ENCODE data around the gene SLC45A1. TPM values are rescaled to one million over a fixed set of nuclear protein-coding genes. Genes with fewer than 3 reads are reported as not detected.
A peak's percentile ranks its signal among the peaks of the same experiment; 100 is the strongest.

Gene SLC45A1
- total and polyA plus RNA-seq, 9 of the 15 experiments (the other 6 are each of a cell fraction or from before 2014, with no cell fraction given) = not detected

- BruUV-seq (replicated peaks) = no TSS peak
Observed at GRCh38 chr1:8330271-8331125, 12.6 kb downstream of the SLC45A1 start.

GRCh38 chr1:8332806-8333205, 14.9 kb downstream of the SLC45A1 start:
- Histone ChIP-seq H3K36me3 (ENCODE audit: control insufficient read depth, insufficient read depth, low read length) (no peaks in the 10 kb centered on the region), H3K9me3 (replicated peaks; ENCODE audit: control insufficient read depth, insufficient read depth, low read depth, low read length) (no peaks in the 10 kb centered on the region), H2AFZ (ENCODE audit: low read depth, low read length) (no peak overlapping the region), H3K27me3 (ENCODE audit: control insufficient read depth in 2 of 2, insufficient read depth in 2 of 2, low read length in 2 of 2) (peaks cover 64 to 93% of the 10 kb centered on the region in 2 experiments), H3K4me2 (ENCODE audit: insufficient read depth, low read length) (no peak overlapping the region), H3K27ac (ENCODE audit: extremely low read depth, low read depth, low read length) (no peak overlapping the region), H3K4me1 (replicated peaks in 1 of 2; ENCODE audit: control insufficient read depth in 2 of 2, insufficient read depth in 2 of 2, low read length in 2 of 2) (peaks cover 0 to 19% of the 10 kb centered on the region in 2 experiments; a peak in 1 of 5 replicates), H3K9ac (ENCODE audit: insufficient read depth in 1 of 2, low read depth in 2 of 2, low read length in 2 of 2) (no peak overlapping the region; a peak in 1 of 4 replicates), H4K20me1 (replicated peaks; ENCODE audit: control insufficient read depth, insufficient read depth, low read length) (peaks cover 8% of the 10 kb centered on the region), H3K9me1 (ENCODE audit: control insufficient read depth, insufficient read depth, low read length) (no peaks in the 10 kb centered on the region), H3K79me2 (ENCODE audit: control insufficient read depth, insufficient read depth, low read length) (no peaks in the 10 kb centered on the region), H3K4me3 (no peak overlapping the region)
- FAIRE-seq (no peak), ATAC-seq (no peak), DNase-seq (ENCODE audit: extremely low read depth in 1 of 4, low spot score in 3 of 4) (no peak)
- no TSS peak for BruUV-seq (replicated peaks)
- intact Hi-C loops (cut with micrococcal nuclease) (no loop called here), in situ Hi-C loops (cut with MboI) (no loop called here)
- TF ChIP-seq TSC22D4 (tag; IDR thresholded peaks at IDR 0.05) (no peak), CXXC5 (CRISPR knock-in tag; IDR thresholded peaks at IDR 0.05) (no peak), ZSCAN32 (CRISPR knock-in tag; IDR thresholded peaks at IDR 0.05) (no peak), RHOXF2B (CRISPR knock-in tag; conservative IDR thresholded peaks at IDR 0.05) (no peak), CGGBP1 (CRISPR knock-in tag; IDR thresholded peaks at IDR 0.05) (no peak)
- ChIA-PET POLR2A (interaction anchor here (0.6 kb wide), 1 partner anchor 429 kb away, joined by 3 read pairs; no protein-coding TSS in a partner anchor), CTCF (ENCODE audit: low intra/inter-chr PET ratio) (interaction anchor here (0.7 kb wide), 1 partner anchor 663 kb away, joined by 6 read pairs; no protein-coding TSS in a partner anchor)
- 12% methylated on average over 16 of the region's 16 CpGs for WGBS (ENCODE audit: insufficient coverage, low coverage, missing lambda C conversion rate)

More at GRCh38 chr1:8330271-8331125, 12.6 kb downstream of the SLC45A1 start:
- H3K9me1 ChIP-seq (ENCODE audit: control insufficient read depth, insufficient read depth, low read length) = no peaks in the 10 kb centered on the region
- no peaks in the 10 kb centered on the region for H3K36me3 ChIP-seq (ENCODE audit: control insufficient read depth, insufficient read depth, low read length)
- no peak overlapping the region for H3K9ac ChIP-seq (ENCODE audit: insufficient read depth in 1 of 2, low read depth in 2 of 2, low read length in 2 of 2)
- peaks cover 68 to 94% of the 10 kb centered on the region in 2 experiments for H3K27me3 ChIP-seq (ENCODE audit: control insufficient read depth in 2 of 2, insufficient read depth in 2 of 2, low read length in 2 of 2)
- in situ Hi-C loops (cut with MboI) = no loop called here
- FAIRE-seq = no peak
- intact Hi-C loops (cut with micrococcal nuclease) = no loop called here
- POLR2A ChIA-PET = interaction anchor here (0.5 to 0.7 kb wide), 3 partner anchors 9 to 113 kb away, joined by 3 to 4 read pairs (median 3); no protein-coding TSS in a partner anchor
- H3K4me3 ChIP-seq = no peak overlapping the region
- no peak overlapping the region for H3K27ac ChIP-seq (ENCODE audit: extremely low read depth, low read depth, low read length)
- H3K9me3 ChIP-seq (replicated peaks; ENCODE audit: control insufficient read depth, insufficient read depth, low read depth, low read length) = no peaks in the 10 kb centered on the region
- no peak overlapping the region for H2AFZ ChIP-seq (ENCODE audit: low read depth, low read length)
- H3K79me2 ChIP-seq (ENCODE audit: control insufficient read depth, insufficient read depth, low read length) = no peaks in the 10 kb centered on the region
- H3K4me2 ChIP-seq (ENCODE audit: insufficient read depth, low read length) = no peak overlapping the region
- WGBS (ENCODE audit: insufficient coverage, low coverage, missing lambda C conversion rate) = 10% methylated on average over 44 of the region's 47 CpGs
- DNase-seq (ENCODE audit: extremely low read depth in 1 of 4, low spot score in 3 of 4) = no peak
- peaks cover 8% of the 10 kb centered on the region for H4K20me1 ChIP-seq (replicated peaks; ENCODE audit: control insufficient read depth, insufficient read depth, low read length)
- CTCF ChIA-PET (ENCODE audit: low intra/inter-chr PET ratio) = no interaction called here
- ATAC-seq = peak; percentile 38
- TF ChIP-seq EZH2 (IDR thresholded peaks at IDR 0.05; ENCODE audit: borderline replicate concordance, low read depth, low read length) (peak; percentile 79; the same call in 1 of the 2 replicates), ZNF41 (CRISPR knock-in tag; conservative IDR thresholded peaks at IDR 0.05) (no peak), MEIS2 (IDR thresholded peaks at IDR 0.05; ENCODE audit: partially characterized antibody) (no peak), ESRRB (CRISPR knock-in tag; IDR thresholded peaks at IDR 0.05; ENCODE audit: borderline replicate concordance) (no peak), CBX2 (IDR thresholded peaks at IDR 0.05; ENCODE audit: insufficient read depth, low read length, poor library complexity, severe bottlenecking) (peak; percentile 50), TFAM (CRISPR knock-in tag; conservative IDR thresholded peaks at IDR 0.05) (no peak)
- peaks cover 0 to 22% of the 10 kb centered on the region in 2 experiments; a peak in 1 of 5 replicates for H3K4me1 ChIP-seq (replicated peaks in 1 of 2; ENCODE audit: control insufficient read depth in 2 of 2, insufficient read depth in 2 of 2, low read length in 2 of 2)

Measured in K562 (cell line).